ENCODE measurements around the gene GALNT10.

Gene GALNT10

GRCh38 chr5:154329519-154330040, 139.0 kb downstream of the GALNT10 start:
- no peak for DNase-seq

DNA sequence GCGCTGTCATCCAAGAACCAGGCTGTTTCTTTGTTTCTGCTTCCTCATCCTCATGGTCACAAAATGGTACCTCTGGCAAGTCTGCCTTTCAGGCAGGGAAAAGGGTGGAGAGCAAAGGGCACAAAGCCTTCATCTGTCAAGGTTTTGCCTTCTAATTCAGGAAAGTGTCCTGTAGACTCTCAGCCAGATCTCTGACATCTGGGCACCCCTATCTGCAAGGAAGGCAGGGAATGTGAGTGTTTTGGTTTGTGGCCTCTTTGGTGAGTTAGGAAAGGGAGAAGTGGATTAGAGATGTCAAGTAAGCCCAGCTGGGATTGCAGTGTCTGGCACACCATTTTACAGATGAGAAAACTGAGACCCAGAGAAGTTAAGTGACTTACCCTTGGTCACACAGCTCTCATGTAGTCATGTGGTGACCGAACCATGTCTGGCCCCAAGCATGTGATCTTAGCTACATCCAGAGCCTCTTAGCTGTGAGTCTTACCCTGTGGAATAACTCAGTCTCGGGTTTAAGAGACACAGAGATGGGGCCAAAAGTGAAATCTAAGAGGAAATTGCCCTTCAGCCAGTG, 139.6 kb downstream of the GALNT10 start:
- DNase-seq: no peak

- DNase-seq: no peak
Observed at GRCh38 chr5:154331232-154331631, 140.7 kb downstream of the GALNT10 start.

DNA sequence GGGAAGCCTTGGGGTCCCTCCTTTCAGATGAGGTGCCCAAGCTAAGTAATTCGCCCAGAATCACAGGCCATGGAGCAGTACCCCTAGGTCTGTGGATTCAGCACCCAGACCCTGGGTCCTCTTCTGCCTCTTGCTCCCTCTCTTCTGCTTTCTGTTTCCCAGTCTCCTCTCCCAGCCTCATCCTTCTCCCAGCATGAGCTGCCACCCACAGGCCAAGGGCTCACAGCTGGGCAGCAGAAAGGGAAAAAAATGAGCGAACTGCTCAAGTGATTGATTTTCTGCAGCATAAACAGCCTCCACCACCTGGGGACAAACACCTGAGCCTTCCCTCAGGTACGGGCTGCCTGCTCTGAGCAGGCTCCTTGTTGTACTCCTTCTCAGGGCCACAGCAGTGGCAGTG, 141.4 kb downstream of the GALNT10 start:
- DNase-seq: no peak

- no peak for DNase-seq
Observed at GRCh38 chr5:154332451-154332850, 141.9 kb downstream of the GALNT10 start.

- no peak for DNase-seq
Observed at GRCh38 chr5:154333016-154333415, 142.5 kb downstream of the GALNT10 start.

- no peak for DNase-seq
Observed at GRCh38 chr5:154334406-154335064, 144.0 kb downstream of the GALNT10 start.

GRCh38 chr5:154335065-154335448, 144.5 kb downstream of the GALNT10 start:
- no peak for DNase-seq

- DNase-seq: no peak
Observed at GRCh38 chr5:154341620-154342019, 151.1 kb downstream of the GALNT10 start.

- DNase-seq: no peak
Observed at GRCh38 chr5:154342211-154342610, 151.7 kb downstream of the GALNT10 start.

DNA sequence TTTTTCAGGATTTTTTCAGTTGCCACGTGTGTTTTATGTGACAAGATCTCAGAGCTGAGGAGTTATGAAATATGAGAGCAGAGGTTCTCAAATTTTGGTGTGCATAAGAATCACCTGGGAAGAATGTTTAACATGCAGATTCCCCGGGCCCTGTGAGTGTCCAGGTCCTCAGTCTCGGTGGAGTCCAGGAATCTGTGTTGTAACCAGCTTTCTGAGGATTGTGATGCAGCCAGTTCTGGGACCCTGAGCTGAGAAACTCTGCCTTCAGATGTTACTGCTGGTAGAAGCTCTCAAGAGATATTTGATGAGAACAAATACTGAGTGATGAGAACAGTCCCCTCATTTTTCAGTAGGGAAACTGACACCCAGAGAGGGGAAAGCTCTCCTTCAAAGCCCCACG, 152.4 kb downstream of the GALNT10 start:
- DNase-seq: no peak

GRCh38 chr5:154344461-154344860, 153.9 kb downstream of the GALNT10 start:
- DNase-seq: no peak

DNA sequence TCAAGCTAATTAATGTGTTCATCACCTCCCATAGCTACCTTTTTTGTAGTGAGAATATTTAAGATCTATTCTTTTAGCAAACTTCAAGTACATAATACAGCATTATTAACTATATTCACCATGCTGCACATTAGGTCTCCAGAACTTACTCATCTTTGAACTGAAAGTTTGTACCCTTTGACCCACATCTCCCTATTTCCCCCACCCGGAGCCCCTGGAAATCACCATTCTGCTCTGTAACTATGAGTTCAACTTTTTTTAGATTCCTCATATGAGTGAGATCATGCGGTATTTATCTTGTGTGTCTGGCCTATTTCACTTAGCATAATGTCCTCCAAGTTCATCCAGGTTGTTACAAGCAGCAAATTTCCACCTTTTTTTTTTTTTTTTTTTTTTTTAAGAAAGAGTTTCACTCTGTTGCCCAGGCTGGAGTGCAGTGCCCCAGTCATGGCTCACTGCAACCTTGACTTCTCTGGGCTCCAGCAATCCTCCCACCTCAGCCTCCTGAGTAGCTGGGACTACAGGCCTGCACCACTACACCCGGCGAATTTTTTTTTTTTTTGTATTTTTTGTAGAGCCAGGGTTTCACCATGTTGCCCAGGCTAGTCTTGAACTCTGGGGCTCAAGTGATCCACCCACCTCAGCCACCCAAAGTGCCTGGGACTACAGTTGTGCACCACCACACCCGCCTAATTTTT, 154.9 kb downstream of the GALNT10 start:
- DNase-seq: no peak

DNA sequence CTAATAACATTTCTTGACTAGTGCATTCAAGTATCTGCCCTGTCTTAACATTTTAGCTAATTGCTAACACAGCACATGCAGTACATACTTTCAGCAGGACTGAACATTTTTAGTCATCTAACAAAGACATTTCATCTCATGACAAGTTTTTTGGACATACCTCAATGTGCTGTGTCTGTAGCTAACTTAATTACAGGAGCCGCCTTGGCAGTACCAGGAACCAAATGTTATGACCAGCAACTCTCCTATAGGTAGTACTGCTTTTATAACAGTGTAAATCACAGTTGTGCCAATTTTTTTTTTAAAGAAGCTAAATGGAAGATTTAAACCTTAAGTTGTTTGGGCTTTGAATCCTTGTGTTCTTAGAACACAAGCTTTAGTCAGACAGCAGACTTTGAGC, 155.9 kb downstream of the GALNT10 start:
- no peak for DNase-seq

DNA sequence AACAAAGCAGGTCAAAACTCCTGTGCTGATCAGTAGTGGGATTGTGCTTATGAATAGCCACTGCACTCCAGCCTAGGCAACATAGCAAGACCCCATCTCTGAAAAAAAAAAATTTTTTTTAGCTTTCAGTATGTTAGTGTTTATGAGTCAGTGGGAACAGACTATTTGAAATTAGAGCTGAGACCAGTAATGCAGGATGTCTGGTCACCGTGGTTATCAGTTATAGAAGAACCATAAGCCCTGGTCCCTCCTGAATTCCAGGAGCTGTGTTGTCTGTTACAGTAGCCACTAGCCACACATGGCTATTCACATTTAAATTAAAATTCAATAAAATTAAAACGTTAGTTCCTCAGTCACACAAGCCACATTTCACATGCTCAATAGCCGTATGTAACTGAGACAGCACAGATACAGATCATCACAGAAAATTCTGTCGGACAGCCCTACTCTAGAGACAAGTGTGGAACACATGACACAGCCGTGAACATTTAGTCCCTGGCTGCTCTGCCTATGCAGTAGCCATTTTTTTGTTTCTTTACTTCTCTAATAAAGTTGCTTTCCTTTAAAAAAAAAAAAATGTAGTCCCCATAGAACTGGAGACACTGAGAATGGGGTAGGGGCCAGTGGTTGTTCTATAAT, 159.2 kb downstream of the GALNT10 start:
- DNase-seq: no peak

GRCh38 chr5:154351141-154351540, 160.6 kb downstream of the GALNT10 start:
- no peak for DNase-seq

- no peak for DNase-seq
Observed at GRCh38 chr5:154351566-154351965, 161.0 kb downstream of the GALNT10 start.

DNA sequence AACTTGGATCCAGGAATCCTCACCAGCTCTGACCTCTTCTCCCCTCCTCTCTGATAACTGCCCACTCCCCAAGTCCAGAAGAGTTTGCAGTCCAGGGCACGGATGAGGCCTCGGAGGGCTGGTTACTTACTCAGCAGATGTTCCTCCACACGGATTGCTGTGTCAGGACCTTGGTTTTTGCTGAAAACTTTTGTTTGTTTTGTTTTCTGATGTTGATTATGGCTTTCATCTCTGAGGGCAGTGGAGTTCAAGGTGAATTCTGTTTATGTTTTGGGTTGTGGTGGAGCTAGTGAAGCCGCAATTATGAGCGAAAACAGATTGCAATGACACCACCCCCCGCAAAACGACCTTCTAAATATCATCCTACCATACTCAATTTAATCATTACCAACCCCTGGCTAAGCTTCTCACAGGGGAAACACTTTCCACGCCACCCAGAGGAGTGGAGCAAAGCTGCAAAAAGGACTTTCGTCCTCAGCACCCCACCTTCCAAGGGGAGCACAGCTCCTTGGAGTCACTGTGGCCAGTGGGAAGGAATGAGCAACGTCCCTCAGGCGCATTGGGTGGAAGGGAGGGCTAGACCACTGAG, 162.5 kb downstream of the GALNT10 start:
- DNase-seq: no peak

DNA sequence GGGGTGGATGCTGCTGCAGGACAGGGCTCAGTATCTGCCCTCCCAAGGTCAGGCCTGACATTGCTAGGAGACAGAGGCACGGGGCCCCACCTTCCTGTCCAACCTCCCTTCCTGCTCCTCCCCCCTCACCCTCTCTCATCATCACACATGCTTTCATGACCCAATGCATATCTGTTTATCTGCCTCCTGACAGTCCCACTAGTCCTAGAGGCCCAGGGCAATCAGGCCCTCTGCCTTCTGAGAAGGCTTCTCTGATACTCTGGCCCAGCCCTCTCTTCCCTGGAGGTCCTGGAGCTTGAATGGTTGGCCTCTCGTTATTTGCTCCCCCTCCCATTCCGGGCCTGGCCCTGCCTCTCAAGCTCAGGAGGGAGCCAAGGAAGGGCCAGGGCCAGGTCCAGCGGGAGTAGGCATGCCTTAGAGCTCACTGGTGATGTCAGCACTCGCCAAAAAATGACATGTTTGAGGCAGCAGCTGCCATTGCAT, 164.6 kb downstream of the GALNT10 start:
- DNase-seq: no peak

- no peak for DNase-seq
Observed at GRCh38 chr5:154356020-154356655, 165.6 kb downstream of the GALNT10 start.

GRCh38 chr5:154356958-154357357, 166.4 kb downstream of the GALNT10 start:
- no peak for DNase-seq

- DNase-seq: no peak
Observed at GRCh38 chr5:154358516-154359220, 168.1 kb downstream of the GALNT10 start.

Measured in activated CD8-positive, alpha-beta memory T cell treated with anti-CD3 and anti-CD28 coated beads, Interleukin-2, amount 50 U/mL, for 48 hours (primary cell).